ENCODE measurements around the gene PADI4.
"Not testable (repeated sequence)": the region's sequence is repeated elsewhere in the genome, so short reads cannot be mapped to it uniquely, and the experiment has no call there.

Gene PADI4

DNA sequence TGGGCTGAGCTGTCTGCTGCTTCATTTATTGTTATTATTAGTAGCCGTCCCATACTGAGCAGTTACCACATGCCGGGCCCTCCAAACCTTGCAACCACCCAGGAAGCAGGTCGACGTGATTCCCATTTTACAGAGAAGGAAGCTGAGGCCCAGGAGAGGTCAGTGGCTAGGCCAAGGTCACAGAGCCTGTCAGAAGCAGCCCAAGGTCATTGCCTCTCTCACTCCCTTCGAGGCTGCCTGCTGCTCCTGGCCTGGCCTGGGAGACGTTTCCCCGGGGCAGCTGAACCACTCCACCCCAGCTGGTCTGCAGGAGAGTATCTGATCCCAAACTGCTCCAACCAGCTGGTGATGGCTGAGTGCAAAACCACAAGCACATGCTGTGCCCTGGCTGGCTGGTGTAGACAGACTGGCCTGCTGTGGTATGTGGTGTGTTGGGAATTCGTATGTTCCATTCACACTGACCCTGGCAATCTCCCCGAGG lies 6.5 kb downstream of the PADI4 start:
- DNase-seq: no peak

DNA sequence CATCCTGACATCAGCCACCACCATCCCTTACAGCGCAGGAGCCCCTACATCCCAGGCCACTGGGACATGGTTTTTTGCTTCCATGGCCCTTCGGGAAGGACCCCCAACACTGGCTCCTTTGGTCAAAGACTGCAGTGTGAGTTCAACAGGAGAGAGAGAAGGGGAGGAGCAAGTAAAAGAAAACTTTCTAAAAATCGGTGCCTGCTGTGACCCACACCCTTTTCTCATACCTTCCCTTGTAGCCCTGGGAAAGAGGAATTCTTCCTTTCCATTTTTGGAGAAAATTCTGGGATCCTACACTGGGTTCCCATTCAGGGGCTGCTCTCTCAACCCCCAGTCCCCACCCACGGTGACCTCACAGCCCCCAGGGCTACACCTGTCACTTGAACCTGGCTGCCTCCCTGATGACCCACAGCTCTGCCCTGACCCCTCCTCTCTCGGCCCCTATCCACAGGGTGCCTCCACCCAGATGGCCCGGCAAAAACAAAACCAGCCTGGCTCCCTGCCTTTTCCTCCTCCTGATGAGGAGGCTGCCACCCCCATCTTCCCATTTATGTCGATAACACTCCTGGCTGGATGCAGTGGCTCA lies 7.6 kb downstream of the PADI4 start:
- no peak for DNase-seq

DNA sequence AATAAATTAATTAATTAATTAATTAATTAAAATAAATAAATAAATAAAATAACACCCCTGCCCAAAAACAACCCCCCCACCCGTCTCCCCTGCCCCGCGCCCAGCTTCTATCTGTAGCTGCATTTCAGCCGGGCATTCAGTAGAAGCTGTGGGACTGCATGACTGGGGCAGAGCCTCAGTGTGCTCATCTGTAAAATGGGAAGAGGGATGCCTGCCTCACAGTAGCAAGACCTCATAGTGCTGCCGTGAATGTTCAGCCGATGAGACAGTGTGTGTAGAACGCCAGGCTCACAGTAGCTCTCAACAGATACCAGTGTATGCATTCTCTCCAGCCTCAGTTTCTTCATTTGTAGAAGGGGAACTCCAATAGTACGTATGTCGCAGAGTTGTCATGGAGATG lies 8.7 kb downstream of the PADI4 start:
- DNase-seq: no peak

- no peak for DNase-seq
Measured at GRCh38 chr1:17318262-17318661, 10.3 kb downstream of the PADI4 start.

- DNase-seq: no peak
Measured at GRCh38 chr1:17319561-17320350, 11.8 kb downstream of the PADI4 start.

DNA sequence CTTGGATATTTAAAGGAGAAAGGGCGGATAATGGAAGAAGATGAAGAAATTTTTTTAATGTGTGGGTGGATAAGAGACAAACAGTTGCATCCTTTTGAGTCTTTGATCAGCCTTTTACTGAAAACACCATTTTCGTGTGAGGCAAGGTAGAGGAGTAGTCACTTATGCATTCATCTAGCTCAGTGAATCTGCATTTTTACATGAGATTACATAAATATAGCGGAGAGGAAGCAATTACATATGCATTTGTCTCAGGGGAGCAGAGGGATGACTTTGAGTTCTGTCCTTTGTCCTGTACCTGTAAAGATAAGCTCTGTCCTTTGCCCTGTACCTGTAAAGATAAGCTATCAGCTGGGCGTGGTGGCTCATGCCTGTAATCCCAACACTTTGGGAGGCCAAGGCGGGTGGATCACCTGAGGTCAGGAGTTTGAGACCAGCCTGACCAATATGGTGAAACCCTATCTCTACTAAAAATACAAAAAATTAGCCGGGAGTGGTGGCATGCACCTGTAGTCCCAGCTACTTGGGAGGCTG lies 13.9 kb downstream of the PADI4 start:
- DNase-seq: not testable (repeated sequence)

- no peak for DNase-seq
Measured at GRCh38 chr1:17328855-17329254, 20.9 kb downstream of the PADI4 start.

GRCh38 chr1:17329610-17330009 lies 21.6 kb downstream of the PADI4 start:
- no peak for DNase-seq

DNA sequence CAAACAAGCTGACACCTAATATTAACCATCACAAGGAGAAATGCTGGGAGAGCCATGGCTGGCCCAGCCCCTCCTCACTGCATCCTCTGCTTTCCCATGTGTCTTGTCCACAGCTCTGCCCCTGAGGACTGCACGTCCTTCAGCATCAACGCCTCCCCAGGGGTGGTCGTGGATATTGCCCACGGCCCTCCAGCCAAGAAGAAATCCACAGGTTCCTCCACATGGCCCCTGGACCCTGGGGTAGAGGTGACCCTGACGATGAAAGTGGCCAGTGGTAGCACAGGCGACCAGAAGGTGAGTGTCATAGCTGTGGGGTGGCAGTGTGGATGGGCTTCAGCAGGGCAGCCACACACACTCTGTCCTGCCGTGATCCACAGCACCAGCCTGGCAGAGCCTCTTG lies 22.9 kb downstream of the PADI4 start:
- no peak for DNase-seq

GRCh38 chr1:17333081-17333480 lies 25.1 kb downstream of the PADI4 start:
- no peak for DNase-seq

DNA sequence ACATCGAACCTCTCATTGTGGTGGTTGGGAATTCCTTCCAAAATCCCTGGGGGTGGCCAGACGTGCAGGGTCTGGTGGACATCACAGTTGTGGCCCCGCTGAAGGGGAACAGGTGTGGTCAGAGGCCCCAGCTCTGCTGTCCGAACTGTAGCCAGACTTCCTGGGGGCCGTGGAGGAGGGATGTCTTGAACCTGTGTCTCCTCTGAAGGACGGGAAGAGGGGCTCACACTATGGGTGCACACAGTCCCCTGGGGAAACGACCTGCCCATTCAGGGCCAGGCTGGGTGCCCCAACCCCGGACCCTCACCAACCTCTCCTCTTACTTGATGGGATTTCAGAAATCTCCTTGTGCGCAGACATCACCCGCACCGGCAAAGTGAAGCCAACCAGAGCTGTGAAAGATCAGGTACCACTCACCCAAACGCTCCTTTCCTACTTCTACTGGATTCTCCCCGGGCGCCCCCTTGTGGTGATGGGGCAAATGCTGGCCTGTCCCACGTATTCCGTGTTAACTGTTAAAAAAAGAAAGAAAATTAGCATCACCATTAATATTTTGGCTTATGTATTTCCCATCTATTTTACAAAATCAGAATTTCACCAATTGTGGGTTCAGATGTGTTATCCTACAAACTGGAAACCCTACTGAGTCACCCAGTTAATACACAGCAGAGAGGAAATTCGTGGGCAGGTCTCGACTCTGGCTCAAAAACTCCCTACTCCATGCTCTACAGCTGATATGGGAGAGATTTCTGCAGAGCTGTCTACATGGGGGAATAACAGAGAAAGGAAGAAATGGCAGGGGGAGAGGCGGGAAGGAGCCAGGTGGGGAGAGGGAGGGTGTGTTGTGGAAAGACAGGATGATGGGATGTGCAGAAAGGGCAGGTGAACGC lies 28.1 kb downstream of the PADI4 start:
- DNase-seq: peak; percentile 43 to 66

DNA sequence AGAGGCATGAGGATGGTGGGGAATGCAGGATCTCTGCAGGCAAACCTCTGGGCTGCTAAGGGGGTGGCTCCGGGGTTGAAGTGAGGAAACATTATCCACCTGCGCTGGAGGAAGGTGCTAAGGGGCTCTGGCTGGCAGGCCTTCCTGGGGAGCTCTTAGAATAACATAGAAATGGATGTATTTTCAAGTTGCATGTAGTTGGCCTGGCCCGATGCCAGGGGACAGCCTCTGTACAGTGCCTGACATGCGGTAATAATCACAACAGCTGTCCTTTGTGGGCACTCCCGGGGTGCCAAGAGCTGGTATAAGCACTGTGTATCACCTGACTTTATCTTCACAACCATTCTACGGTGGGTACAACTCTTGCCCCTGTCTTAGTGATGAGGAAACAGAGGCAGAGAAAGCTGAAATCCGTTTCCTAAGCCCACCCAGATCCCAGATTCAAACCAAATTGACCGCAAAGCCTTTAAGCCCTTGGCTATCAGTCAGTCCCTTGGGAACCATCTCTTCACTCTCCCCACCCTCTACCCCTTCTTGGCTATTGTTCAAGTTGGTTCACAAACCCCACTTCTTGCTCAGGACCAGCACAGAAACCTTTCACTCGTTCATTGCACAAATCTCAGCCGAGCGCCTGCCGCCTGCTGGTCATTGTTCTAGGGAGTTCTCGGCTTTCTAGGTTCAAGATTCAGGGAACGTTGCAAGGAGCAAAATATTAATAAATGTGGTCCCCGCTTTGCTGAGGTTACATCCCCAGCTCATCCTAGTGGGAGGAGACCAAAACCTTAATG lies 30.9 kb downstream of the PADI4 start:
- no peak for DNase-seq

GRCh38 chr1:17339521-17339920 lies 31.5 kb downstream of the PADI4 start:
- no peak for DNase-seq

DNA sequence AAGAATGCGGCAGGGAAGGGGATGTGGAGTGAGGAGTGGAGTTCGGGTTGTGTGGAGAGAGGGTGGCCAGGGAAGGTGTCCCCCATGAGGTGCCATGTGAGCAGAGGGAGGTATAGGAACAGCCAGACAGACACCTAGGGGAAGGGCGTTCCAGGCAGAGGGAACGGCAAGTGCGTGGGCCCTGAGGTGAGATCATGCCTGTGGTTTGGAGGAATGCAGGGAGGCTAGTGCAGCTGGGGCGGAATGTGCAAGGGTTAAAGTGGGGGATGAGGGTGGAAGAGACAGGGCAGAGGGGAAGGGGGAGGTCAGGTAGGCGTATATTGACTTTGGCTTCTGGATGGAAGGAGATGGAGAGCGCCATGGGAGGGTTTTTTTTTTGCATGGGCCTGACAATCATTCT lies 32.4 kb downstream of the PADI4 start:
- no peak for DNase-seq

- DNase-seq: no peak
Measured at GRCh38 chr1:17342014-17342441, 34.0 kb downstream of the PADI4 start.

- DNase-seq: not testable (repeated sequence)
Measured at GRCh38 chr1:17345506-17345905, 37.5 kb downstream of the PADI4 start.

GRCh38 chr1:17346046-17346789 lies 38.2 kb downstream of the PADI4 start:
- no peak for DNase-seq

GRCh38 chr1:17347769-17348592 lies 40.0 kb downstream of the PADI4 start:
- no peak for DNase-seq

GRCh38 chr1:17348593-17349234 lies 40.7 kb downstream of the PADI4 start:
- DNase-seq: no peak

GRCh38 chr1:17350083-17350482 lies 42.1 kb downstream of the PADI4 start:
- DNase-seq: peak in 1 of 2 experiments; percentile 42

All from NCI-H2081 (cell line).